D721Med (cell line): ENCODE data around the gene HDHD5.

ENCODE experiments used
- DNase-seq: peaks from one replicate; pipeline ENCODE4 v3.0.0; 2011; ENCODE audit warnings: low spot score; ENCODE audit not compliant: insufficient read length
- FAIRE-seq: peaks from 2 replicates; lab custom pipeline; 2011; peaks lifted over from hg19 to GRCh38; lab: Jason Lieb, UNC
- TF ChIP-seq, protein P1 (sequence below): IDR thresholded peaks from 2 replicates; pipeline ENCODE4 v1.5.1; 2012; ENCODE audit warnings: mild to moderate bottlenecking, control low read depth; ENCODE audit not compliant: insufficient read depth; ENCODE audit errors: missing control alignments

Gene HDHD5

GRCh38 chr22:17115945-17116565 is 43.0 kb downstream of the HDHD5 start:
- TF ChIP-seq, protein P1, sequence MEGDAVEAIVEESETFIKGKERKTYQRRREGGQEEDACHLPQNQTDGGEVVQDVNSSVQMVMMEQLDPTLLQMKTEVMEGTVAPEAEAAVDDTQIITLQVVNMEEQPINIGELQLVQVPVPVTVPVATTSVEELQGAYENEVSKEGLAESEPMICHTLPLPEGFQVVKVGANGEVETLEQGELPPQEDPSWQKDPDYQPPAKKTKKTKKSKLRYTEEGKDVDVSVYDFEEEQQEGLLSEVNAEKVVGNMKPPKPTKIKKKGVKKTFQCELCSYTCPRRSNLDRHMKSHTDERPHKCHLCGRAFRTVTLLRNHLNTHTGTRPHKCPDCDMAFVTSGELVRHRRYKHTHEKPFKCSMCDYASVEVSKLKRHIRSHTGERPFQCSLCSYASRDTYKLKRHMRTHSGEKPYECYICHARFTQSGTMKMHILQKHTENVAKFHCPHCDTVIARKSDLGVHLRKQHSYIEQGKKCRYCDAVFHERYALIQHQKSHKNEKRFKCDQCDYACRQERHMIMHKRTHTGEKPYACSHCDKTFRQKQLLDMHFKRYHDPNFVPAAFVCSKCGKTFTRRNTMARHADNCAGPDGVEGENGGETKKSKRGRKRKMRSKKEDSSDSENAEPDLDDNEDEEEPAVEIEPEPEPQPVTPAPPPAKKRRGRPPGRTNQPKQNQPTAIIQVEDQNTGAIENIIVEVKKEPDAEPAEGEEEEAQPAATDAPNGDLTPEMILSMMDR: no peak
- DNase-seq: no peak

GRCh38 chr22:17115236-17115635 is 43.8 kb downstream of the HDHD5 start:
- TF ChIP-seq, protein P1: no peak
- FAIRE-seq: no peak
- DNase-seq: no peak

More at GRCh38 chr22:17115945-17116565, 43.0 kb downstream of the HDHD5 start:
- FAIRE-seq: no peak

GRCh38 chr22:17114898-17115235 is 44.2 kb downstream of the HDHD5 start:
- DNase-seq (no peak), FAIRE-seq (no peak)
- TF ChIP-seq, protein P1: no peak

DNA sequence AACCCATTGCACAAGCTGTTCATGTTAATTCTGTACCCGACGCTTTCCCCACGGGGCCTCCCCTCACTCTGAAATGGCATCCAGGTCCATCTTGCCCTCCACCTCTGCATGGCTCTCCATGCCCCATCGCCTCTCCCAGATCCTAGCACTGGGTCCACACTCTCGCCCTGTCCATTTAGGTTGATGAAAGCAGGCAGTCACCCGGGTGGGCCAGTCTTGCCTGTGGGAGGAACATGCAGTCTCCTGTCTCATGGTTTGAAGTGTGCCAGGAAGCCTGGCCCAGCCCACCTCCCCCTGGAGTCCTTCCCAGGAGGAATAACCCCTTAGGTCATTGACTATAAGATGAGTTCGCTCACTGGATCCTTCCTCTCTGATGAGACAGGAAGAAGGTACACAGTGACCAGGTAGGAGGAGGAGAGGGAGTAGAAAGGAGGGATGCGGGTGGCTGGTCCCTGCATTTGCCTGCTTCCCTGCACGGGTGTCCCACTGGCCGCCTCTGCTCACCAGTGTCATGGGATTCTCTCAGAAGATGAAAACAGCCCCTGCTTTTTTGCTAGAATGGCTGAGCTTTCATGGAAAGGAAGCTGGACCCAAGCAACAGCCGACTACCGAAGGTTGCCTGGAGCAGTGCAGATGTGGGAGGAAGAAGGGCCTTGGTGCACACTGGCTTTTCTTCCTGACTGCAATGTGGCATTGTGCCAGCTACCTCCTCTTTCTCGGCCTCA is 44.7 kb downstream of the HDHD5 start:
- TF ChIP-seq, protein P1: no peak
- FAIRE-seq (no peak), DNase-seq (no peak)

GRCh38 chr22:17113600-17113999 is 45.5 kb downstream of the HDHD5 start:
- no peak for FAIRE-seq
- TF ChIP-seq, protein P1: no peak
- DNase-seq: no peak

GRCh38 chr22:17112491-17113042 is 46.5 kb downstream of the HDHD5 start:
- no peak for FAIRE-seq
- DNase-seq: no peak
- TF ChIP-seq, protein P1: no peak
